ENCODE data around the gene FOXP4.

FOXP4 gene

DNA sequence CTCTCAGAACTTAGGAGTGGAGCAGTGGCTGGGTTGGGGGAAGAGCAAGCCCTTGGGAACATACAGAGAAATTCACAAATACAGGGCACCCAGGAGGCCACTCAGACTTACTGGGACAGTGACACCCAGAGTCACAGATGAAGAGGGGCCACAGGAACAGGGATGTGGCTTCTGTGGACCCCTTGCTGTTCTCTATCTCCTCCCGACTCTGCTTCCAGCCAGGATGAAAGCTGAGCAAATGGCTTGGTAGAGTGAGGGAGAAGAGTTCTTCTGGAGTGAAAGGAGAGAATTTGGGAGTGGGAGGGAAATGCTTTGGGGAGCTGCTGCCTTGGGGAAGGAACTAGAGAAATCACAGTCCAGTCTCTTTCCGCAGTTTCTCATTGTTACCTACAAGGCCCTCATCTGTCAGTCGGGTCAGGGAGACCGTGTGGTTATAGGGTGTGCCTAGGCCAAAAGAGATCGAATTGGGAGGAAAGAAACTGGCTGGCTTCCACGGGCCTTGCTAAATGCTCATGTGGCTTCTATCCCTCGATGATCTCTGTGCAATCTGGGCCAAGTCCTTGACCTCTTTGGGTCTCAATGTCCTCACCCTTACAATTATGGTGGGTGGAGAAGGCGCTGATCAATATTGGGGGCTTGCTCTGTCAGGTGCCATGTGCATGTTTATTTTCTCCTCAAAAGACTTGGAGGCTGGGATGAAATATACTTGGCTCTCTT, 17.0 kb downstream of the FOXP4 start:
- no peak for DNase-seq (ENCODE audit: low read depth)

DNA sequence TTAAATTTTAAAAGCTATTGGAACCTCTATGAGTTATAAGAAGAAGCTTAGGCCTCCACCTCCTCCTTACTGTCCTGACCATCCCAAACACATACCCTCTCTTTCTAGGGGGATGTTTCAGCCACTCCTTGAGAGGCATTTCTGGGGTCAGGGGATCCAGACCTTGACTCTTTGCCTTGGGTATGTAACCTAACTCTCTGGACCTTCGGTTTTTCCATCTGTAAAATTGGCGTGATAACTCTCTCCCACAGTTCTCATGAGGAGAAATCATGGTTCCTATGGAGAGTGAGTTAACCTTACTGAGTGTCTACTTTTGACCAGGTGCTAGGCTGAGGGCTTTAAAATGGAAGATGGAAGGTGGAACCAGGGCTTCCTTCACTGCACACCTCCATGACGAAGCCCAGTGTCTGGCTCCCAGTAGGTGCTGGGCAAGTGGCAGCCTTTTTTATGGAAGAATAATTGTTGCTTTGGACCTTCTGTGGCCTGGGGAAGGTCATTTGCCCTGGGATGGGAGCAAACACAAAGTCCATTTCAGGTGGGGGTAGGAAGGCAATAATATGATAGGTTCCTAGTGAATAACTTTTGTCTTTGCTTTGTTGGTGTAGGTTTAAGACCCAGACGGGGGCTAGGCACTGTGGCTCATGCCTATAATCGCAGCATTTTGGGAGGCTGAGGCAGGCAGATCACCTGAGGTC, 18.4 kb downstream of the FOXP4 start:
- no peak for DNase-seq (ENCODE audit: low read depth)

DNA sequence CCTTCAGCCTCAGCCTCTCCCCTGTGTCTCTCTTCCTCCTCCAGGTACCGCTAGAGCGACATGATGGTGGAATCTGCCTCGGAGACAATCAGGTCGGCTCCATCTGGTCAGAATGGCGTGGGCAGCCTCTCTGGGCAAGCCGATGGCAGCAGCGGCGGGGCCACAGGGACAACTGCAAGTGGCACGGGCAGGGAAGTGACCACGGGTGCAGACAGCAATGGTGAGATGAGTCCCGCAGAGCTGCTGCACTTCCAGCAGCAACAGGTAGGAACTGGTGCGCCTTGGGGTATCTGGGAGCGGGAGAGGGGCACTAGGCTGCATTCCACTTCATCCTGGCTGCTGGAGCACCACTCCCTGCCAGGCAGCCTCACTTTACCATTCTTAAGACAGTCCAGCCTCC, 19.5 kb downstream of the FOXP4 start:
- DNase-seq (ENCODE audit: low read depth), result no peak

DNA sequence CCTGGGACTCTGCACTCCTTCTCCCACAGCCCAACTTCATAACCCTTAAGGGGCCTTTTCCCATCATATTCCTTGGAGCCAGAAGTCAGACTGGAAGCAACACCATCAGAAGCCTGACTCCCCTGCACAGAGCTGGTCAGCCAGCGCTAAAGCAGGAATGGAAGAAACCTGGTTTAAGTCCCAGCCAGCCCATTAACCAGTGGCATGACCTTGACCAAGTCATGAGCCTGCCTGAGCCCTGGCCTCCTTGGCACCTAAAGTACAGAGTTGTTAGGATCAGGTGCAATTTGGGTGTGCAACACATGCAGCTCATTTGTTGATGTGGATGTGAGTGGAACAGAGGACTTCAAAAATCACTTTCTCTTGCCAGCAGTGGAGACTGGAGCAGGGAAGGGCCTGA, 20.8 kb downstream of the FOXP4 start:
- DNase-seq (ENCODE audit: low read depth), result no peak

DNA sequence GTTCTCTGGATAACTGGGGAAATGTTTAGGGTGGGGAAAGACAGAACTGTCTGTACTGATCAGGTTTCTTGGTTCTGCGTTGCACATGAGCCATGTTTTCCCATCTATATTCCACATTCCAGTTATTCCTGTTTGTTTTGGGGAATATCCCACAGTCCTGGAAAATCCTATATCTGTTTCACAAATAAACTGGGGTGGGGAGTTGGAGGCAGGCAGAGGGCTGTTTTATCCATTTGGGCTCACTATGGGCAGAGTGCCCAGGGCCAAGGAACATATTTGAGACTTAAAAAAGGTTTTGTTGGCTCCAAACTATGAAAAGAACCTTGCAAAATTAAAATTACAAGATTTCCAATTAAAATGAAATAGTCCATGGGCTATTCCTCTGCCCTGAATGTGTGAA, 21.5 kb downstream of the FOXP4 start:
- DNase-seq (ENCODE audit: low read depth), result no peak

DNA sequence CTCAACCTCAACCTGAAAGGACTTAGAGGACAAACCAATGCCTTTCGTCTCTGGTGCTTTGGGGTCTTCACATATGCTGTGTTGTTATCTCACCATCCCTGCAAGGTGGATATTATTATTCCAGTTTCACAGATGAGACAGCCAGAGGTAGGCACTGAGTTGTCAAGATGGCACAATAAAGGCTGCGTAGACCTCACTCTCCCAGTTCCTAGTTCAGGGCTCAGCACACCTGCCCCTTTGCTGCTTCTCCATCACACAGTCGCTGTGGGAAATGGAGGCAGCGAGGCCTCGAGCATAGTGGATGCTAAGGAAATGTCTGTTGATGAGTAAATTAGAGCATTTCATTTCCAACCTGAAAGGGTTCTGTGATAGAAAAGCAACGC, 22.0 kb downstream of the FOXP4 start:
- DNase-seq (ENCODE audit: low read depth), result no peak

DNA sequence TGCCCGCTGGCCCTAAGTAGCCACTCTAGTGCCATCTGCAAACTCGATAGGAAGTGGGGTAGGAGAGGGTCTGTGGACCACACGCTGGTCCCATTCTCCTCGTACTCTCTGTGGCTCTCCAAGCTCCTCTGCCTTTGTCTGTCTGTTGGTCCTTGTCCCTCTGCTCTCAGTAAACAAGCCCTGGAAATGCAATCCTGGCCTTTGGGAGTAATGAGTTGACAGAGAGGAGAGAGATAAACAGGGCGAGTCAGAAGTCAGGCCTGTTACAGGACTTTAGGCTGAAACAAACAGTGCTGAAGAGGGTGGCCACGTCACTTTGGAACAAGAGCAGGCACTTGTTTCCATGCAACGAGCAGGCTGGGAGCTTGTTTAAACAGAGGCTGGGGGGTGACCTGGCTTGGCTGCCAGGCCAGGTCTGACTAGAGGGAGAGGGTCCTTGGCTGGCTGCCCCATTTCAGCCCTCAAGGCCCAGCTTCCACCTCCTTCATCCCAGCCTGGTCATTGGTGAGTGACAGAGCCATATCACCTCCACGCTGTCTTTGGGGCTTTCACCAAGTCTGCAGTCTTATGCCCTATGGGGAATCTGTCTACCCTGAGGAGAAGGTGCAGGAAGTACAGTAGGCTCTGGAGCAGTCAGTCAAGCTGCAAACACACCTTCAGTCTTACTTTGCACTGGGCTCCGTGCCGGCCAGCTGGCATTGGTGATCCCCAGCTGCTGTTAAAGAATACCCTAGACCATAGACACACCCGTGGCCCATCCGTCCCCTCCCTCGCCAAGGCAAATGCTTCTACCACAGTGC, 22.6 kb downstream of the FOXP4 start:
- peak; percentile 16 for DNase-seq (ENCODE audit: low read depth)

DNA sequence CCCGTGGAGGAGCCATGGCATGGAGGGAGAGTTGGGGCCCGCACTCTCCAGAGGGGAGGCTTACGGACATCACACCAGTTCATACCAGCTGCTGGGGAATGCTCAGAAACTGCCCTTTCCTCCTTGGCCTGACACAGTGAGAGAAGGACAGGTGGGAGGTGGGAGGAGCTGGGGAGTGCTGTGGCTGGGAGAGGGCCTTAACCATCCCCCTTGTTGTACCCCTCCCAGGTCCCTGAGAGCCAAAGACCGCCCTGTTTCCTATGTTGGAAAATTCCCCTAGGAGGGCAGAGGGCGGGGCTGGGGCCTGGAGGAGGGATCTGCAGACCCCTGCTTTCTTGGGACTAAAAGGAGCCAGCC, 24.1 kb downstream of the FOXP4 start:
- no peak for DNase-seq (ENCODE audit: low read depth)

DNA sequence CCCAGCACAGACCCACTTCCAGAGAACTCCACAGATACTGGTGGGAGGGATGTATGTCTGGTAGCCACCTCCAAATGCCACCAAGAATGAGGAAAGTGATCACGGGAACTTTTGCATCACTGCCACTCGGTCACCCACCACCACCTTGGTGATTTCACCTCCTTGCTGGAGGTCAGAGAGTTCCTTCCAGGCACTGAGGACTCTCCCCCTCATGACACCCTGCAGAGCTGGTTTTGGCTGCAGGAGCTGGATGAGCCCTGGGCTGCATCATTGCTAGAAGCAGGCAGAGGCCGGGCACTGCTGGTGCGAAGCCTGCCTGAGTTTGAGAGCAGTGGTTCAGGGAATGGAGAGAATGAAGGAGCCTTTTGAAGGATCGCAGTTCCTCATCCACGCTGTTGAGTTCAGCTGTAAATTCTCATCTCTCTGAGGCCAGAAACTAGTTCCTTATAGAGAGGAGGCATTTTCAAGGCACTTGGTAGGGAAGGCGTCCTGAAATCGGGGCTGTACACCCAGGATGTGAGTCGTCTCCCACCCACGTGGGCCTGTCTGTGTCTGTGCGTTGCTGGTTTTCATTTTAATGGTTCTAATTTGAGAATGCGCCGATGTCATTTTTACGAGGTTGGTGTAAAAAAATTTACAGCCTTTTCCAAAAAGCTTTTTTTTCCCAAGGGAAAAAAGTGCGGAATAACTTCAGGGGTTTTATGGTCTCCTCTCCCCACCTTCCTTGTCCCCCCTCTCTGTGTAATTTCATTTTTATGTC, 25.0 kb downstream of the FOXP4 start:
- peak; percentile 84 for DNase-seq (ENCODE audit: low read depth)

DNA sequence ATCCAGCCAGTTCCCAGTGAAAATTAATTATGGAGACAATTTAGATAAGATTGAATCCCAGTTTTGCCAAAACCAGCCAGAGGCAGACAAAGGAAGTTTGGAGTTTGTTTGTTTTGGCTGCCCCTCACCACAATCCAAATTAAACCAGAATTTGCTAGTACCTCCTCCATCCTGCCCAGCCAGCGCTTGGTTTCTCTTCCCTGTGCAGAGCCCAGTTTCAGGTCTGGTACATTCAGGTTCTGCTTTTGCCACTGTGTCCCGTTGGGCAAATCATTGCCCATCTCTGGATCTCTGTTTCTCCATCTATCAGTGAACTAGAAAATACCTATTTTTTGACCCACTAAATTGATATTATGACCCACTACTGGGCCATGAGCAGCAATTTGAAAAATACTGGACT, 26.4 kb downstream of the FOXP4 start:
- peak; percentile 36 for DNase-seq (ENCODE audit: low read depth)

DNA sequence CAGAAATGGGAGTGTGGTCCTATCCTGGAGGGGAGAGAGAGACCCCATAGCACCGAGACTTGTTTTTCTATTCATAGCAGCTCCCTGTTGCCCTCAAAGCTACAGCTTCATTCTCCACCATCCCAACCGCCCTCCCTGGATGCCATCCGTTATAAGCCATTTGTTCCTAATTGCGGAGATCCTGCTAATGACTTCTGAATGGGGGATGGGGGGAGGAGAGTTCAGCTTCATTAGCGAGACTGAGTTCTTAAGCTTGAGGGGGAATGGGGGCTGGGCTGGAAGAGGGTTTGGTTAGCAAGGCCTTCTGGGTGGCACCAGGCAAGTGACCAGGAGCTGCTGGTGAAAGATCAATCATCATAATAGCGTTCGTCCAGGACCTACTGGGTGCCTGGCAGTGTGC, 27.1 kb downstream of the FOXP4 start:
- DNase-seq (ENCODE audit: low read depth), result no peak

DNA sequence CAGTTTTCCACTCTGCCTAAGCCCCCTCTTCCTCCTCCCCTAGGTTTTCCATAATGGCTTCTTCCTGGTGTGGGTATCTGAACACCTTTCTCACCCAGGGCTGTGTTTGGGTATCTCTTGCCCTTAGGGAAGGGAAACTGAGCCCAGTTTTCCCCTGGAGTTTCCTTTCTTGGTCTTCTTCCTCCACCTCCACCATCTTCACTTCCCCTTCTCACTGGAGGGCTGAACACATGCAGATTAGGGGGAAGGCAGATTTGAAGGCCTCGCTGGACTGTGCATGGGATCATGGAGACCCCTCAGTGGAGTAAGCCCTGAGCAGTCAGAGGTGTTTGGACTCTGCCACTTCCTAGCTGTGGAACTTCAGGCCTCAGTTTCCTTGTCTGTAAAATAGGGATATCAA, 27.8 kb downstream of the FOXP4 start:
- DNase-seq (ENCODE audit: low read depth), result no peak

DNA sequence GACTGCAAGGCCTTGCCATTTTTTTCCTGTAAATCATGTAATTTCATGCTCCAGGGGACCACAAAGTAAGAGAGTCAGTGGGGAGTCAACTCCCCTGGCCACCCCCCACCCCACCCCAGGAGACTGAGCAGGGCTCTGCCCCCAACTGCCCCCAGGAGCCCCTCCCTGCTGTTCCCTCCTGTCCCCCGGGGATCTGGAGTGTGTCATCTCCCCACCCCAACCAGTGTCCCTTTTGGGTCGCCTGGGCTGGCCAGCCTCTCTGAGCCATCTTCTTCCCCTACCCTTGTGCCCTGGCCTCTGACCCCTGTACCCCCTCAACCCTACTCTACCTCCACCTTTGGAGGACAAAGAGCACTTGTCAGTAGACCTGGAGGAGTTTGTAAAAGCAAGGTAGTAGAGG, 29.4 kb downstream of the FOXP4 start:
- DNase-seq (ENCODE audit: low read depth), result no peak

DNA sequence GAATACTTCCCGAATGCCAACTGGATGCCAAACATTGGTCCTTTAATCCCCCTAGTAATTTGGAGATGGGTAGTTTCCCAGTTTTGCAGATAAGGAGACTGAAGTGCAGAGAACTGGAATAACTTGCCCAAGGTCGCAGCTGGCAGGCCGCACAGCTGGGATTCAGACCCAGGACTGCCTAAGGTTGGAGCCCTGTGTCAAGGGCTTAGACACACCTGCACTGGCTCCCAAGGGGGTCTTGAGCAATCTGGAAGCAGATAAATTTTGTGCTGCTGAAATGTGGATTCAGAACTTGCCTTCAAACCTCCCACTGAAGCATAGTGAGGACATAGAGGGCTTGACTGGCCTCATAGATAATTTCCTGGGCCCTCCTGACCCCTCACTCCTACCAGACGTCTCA, 30.5 kb downstream of the FOXP4 start:
- no peak for DNase-seq (ENCODE audit: low read depth)

DNA sequence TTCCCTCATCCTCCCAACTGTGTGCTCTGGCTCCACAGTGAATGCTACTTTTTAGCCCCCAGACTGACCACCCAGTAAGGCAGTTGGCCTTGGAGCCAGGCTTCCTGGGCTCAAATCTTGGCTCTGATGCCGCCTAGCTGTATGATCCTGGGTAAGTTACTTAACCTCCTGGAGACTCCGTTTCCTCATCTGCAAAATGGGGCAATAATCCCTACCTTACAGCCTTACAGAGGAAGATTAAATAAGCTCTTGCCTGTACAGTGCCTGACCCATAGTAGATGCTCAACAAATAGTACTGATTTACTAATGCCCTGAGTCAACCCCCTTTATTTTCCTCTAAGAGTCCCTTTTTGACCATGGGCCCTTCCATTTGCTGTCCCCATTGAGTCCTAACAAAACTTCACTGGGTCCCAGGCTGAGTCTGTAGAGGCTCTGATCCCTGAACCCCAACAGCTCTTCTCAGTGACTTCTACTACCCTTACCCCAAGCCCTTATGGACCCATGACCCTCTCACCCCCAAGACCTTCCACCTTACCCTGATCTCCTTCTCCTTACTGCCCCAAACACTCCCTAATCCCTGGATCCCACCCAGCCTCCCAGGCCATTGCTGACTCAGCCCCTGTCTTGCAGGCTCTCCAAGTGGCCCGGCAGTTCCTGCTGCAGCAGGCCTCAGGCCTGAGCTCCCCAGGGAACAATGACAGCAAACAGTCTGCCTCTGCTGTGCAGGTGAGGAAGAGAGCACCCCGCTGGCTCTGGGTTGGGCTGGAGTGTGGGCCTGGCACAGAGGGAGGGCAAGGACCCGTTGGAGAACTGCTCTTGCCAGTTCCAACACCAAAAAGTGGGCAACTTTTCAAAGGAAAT, 31.4 kb downstream of the FOXP4 start:
- DNase-seq (ENCODE audit: low read depth), result peak; percentile 66

DNA sequence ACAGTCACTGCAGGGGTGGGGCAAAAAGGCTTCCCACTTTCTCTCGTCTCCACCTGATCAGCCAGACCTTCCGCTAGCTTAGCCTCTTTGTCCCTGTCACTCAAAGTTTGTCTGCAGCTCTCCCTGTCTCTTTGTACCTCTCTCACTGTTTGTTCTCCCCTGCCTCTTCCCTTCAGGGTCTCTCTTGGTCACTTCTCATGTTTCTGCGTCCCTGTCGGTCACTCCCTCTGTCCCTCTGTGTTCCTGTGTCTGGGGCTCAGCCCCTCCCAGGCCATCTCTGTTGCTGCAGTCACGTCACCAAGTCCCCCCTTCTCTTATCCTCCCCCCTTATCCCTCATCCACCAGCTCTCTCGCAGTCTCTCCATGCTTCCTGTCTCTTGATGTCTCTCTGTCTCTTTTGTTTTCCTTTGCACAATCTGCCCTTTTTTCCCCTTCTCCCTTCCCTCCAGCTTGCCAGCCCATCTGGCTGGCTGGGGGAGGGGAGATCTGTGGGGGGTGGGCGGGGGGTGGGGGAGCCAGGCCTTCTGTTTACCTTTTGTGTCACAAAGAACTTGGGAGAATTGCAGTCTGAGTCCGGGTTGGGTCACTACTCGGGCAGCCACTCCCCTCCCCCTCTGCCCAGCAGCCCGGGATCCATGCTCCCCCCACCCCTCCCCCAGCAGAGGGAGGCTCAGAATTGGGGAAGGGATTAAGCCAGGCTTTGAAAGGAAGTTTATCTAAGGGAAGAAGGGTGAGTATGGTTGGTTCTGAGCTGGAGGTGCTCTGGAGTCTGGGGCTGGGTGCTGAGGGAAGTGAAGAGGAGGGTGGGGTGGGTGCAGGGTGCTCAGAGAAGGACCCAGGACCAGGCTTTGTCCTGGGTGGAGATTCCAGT, 32.3 kb downstream of the FOXP4 start:
- peak; percentile 81 for DNase-seq (ENCODE audit: low read depth)

DNA sequence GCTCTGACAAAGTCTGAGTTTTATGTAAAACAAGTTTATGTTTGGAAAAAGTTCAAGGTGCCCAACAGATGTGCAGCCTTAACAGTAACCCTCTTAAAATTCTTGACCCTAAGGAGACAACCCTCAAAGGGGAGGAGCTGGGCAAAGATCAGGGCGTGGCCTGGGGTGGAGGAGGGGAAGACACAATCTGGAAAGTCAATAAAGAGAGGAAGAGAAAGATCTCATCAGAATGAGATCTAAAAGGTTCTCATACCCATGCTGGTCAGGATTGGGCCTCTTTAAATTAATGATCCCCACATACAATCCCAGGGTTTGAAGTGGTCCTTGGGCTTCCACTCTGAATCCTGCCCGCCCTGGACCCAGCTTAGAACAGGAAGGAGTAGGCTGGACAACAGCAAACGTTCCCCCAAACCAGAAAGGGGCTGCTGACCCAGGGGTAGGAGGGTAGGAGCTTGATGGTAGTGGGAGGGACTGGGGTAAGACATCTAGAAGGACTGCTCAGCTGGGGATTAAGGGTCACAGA, 33.0 kb downstream of the FOXP4 start:
- no peak for DNase-seq (ENCODE audit: low read depth)

DNA sequence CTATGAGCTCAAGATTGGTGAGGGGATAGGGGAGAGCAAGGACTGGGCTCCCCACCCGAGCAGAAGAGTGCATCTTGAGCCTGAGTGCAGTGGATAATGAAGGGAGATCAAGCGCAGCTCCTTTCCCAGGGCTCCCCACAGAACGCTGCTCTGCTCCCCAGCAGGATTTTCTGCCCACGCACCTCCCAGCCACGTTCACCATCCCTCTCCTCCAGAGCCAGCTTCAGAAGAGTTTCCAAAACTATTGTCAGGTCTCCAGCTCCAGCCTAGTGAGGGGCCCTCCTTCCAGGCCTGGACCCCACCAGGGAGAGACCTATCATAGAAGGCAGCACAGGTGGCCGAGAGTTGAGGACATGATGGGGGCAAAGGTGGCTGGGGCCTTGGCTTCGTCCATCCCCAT, 34.5 kb downstream of the FOXP4 start:
- DNase-seq (ENCODE audit: low read depth), result no peak

DNA sequence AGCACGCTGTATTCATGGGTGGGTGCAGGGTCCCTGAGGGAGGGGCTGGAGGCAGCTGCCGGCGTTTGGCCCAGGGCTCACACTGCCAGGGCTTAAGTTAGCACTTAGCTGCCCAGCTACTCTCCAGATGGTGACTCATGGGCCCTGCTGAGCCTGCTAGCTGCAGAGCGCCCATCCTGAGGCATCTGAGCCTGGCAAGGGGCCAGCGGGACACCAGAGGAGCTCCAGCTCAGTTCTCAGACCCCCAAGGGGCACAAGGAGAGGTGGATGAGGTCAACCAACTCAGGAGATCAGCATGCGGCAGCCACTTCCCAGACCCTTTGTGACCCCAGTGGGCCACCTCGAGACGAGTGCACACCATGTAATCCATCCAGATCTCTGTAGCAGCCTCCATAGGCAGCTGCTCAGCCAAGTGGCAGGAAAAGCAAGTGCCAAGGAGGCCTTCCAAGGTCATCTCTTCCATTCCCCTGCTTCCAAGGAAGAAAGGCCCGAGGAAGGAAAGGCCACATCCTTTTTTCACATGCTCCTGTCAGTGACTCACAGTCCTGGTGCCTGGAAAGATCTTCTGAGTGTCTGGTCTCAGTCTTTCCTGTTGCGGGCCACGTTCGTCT, 35.3 kb downstream of the FOXP4 start:
- peak; percentile 97 for DNase-seq (ENCODE audit: low read depth)

DNA sequence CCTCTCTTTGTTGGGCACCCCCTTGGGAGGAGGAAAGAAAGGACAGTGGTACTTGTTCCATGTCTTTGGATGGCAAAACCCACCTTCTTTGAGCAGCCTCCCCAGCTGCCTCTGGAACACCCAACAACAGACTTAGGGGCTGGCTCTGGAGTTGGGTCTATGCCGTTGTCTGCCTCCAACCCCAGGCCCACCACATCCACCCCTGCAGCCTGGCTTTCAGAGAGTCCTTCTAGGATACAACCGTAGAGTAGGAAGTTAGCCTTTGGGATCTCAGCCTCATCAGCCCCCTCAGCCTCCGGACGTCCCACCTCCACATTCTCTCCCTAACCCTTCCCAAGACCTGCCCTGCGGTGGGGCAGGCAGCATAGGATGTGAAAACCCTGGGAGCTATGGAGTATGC, 36.4 kb downstream of the FOXP4 start:
- no peak for DNase-seq (ENCODE audit: low read depth)
